Activated gamma-delta T cell treated with Interleukin-2 at 50 U/mL for 16 hours (primary cell): ENCODE results near the gene MAN2A2.

Source experiments
- DNase-seq: peaks from one replicate; pipeline ENCODE4 v3.0.0-alpha.2; 2020

Gene MAN2A2

DNA sequence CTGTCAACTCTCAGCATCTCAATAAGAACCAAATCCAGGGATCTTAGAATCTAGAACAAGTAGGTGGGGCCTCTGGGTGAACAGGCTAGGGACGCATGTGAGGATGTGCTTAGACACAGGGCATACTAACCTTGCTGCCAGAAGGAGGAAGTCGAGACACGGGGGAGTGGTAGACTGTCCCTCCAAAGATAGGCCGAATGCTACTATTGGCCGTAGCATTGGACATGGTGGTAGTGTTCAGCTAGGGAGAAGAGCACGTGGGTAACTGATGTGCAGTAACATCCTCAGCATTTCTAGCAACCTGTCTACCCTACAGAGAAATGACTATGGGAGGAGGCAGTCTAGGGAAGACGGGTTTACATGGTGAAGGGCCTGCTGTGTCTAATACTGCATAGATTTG is 67.2 kb downstream of the MAN2A2 start:
- no peak for DNase-seq

DNA sequence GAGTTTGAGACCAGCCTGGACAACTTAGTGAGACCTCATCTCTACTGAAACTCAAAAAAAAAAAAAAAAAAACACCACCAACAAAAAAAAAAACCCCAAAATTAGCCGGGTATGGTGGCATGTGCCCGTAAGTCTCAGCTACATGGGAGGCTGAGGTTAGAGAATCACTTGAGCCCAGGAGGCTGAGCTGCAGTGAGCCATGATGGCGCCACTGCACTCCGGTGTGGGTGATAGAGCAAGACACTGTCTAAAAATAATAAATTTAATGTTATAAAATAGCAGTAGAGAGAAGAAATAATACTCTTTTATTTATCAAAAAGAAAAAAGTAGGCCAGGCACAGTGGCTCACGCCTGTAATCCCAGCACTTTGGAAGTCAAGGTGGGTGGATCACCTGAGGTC is 69.0 kb downstream of the MAN2A2 start:
- no peak for DNase-seq
